ENCODE data around the gene NXPH2. TPM values are rescaled to one million over a fixed set of nuclear protein-coding genes. Genes with fewer than 3 reads are reported as not detected.

NXPH2 gene
- not detected in 2 replicates for total RNA-seq (ENCODE audit: low replicate concordance)

GRCh38 chr2:138779781-138780445, at the start of gene NXPH2:
NXPH2 (minus strand) TSS chr2:138780390; CDS start chr2:138780241, 149 bp downstream.

Measured in smooth muscle cell of the coronary artery (primary cell).